A673 (cell line): ENCODE measurements around the gene GIMD1. TPM values are rescaled to one million over a fixed set of nuclear protein-coding genes. Genes with fewer than 3 reads are reported as not detected.
A peak's percentile ranks its signal among the peaks of the same experiment; 100 is the strongest.
"Not testable (repeated sequence)": the region's sequence is repeated elsewhere in the genome, so short reads cannot be mapped to it uniquely, and the experiment has no call there.

Experiments
- Bru-seq: library from RNA; stranded (reverse); fragments of 400-500 nt; gene quantifications from one replicate; lab custom pipeline; 2021; lab: Mats Ljungman, UMichigan
- BruChase-seq, 2 experiments: library from RNA; stranded (reverse); fragments of 400-500 nt; gene quantifications; one replicate each; lab custom pipeline; 2021; lab: Mats Ljungman, UMichigan
- BruUV-seq: library from RNA; stranded (reverse); fragments of 400-500 nt; replicated peaks from 2 replicates; lab custom pipeline; 2021; lab: Mats Ljungman, UMichigan
- CTCF ChIA-PET: fragments of 300-600 bp; sonication (Branson Sonifier 250); formaldehyde crosslinking; loops from one replicate; lab custom pipeline; 2022; ENCODE audit warnings: antibody characterized with exemption; lab: Charles Lee
- POLR2A ChIA-PET: fragments of 300-600 bp; sonication (Branson Sonifier 250); formaldehyde crosslinking; loops from one replicate; lab custom pipeline; 2022; ENCODE audit warnings: antibody characterized with exemption; ENCODE audit not compliant: low non-redundant PET; lab: Charles Lee
- DNase-seq: peaks from one replicate; pipeline ENCODE4 v3.0.0-alpha.2; 2015; ENCODE audit warnings: low spot score
- H3K27ac ChIP-seq: fragments of 200-600 bp; sonication (generic); 2 replicates; pipeline ENCODE4 v1.5.1; 2016; ENCODE audit warnings: mixed run types, low read depth, mild to moderate bottlenecking, mixed read lengths, antibody characterized with exemption, low read length; ENCODE audit not compliant: poor library complexity, severe bottlenecking
- H3K27me3 ChIP-seq: fragments of 200-600 bp; sonication (generic); replicated peaks from 2 replicates; pipeline ENCODE4 v1.6.1; 2017; ENCODE audit warnings: mixed run types, low read depth, mild to moderate bottlenecking, mixed read lengths, antibody characterized with exemption, low read length; ENCODE audit not compliant: insufficient read depth, poor library complexity
- H3K36me3 ChIP-seq: fragments of 200-600 bp; sonication (generic); 2 replicates; pipeline ENCODE4 v1.6.1; 2016; ENCODE audit warnings: mixed run types, mild to moderate bottlenecking, mixed read lengths, antibody characterized with exemption, low read length; ENCODE audit not compliant: insufficient read depth, poor library complexity, severe bottlenecking
- H3K4me1 ChIP-seq: fragments of 200-600 bp; sonication (generic); 2 replicates; pipeline ENCODE4 v1.6.1; 2017; ENCODE audit warnings: mixed run types, mild to moderate bottlenecking, mixed read lengths, antibody characterized with exemption, low read length; ENCODE audit not compliant: insufficient read depth, poor library complexity, severe bottlenecking
- H3K4me3 ChIP-seq: fragments of 200-600 bp; sonication (generic); 2 replicates; pipeline ENCODE4 v1.5.1; 2016; ENCODE audit warnings: low read depth, mixed run types, mild to moderate bottlenecking, mixed read lengths, low read length; ENCODE audit not compliant: poor library complexity, severe bottlenecking
- H3K9me3 ChIP-seq: fragments of 200-600 bp; sonication (generic); 2 replicates; pipeline ENCODE4 v1.6.1; 2016; ENCODE audit warnings: mixed run types, low read depth, mild to moderate bottlenecking, mixed read lengths, antibody characterized with exemption, low read length; ENCODE audit not compliant: poor library complexity, severe bottlenecking
- EZH2 ChIP-seq: fragments of 200-600 bp; sonication (generic); IDR thresholded peaks from 2 replicates; pipeline ENCODE4 v1.6.1; 2017; ENCODE audit warnings: borderline replicate concordance, low read depth, mild to moderate bottlenecking, mixed read lengths, antibody characterized with exemption, low read length; ENCODE audit not compliant: poor library complexity, severe bottlenecking
- intact Hi-C: fragments of 100-400 bp; cut with micrococcal nuclease; formaldehyde crosslinking; loops from one replicate; pipeline ENCODE4 v1.10.0; 2022; ENCODE audit not compliant: unreplicated experiment
- long read RNA-seq: library from polyadenylated mRNA; stranded (forward); transcript quantifications from one replicate; pipeline ENCODE4 v2.0.0, GENCODE V29; 2022
- total RNA-seq: library from RNA; stranded (reverse); gene quantifications from 2 replicates; pipeline ENCODE4 v1.2.3, GENCODE V29; 2021
- TF ChIP-seq, protein P1 (sequence below): fragments of 300-800, 200-600 bp; sonication (generic); conservative IDR thresholded peaks from 2 replicates; pipeline ENCODE4 v1.5.1; 2017; ENCODE audit warnings: low read depth, mild to moderate bottlenecking, antibody characterized with exemption, low read length, moderate library complexity, mixed read lengths

GIMD1 gene
- total RNA-seq: not detected in 2 replicates
- not detected for Bru-seq, nascent RNA
- percentile 7 among the genes with signal in this experiment for BruChase-seq, experiment 1, labeled RNA remaining after a 2-hour chase
- BruChase-seq, experiment 2, labeled RNA remaining after a 6-hour chase: not detected
- long read RNA-seq: 0 reads

DNA sequence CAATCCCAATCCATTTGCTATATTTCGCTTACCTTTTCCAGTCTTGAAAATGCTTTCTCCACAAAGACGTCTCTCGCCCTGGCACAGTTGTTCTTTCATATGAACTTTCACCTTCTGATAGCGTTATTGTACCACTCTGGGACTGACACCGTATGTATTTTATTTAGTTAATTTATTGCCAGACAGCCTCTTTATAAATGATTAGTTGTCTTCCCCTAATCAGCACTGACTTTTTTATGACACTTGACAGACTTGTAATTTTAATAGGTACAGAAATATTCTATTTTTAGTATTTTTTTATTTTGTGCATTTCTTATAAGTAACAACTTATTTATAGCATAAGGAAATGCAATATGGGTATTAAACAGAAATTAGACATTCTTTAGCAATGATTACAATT, at the start of gene GIMD1:
Gene GIMD1, minus strand, starts transcription at position 101 of the 400 bp plus-strand sequence. CDS start 1,343 bp downstream, outside the sequence.
- no peak within 1 kb of the TSS for H3K4me3 ChIP-seq
- H3K27me3 ChIP-seq: no peaks in the 10 kb centered on the region
- POLR2A ChIA-PET: no interaction called here
- H3K4me1 ChIP-seq: peaks cover 10% of the 10 kb centered on the region
- CTCF ChIA-PET: no interaction called here
- no peaks in the 10 kb centered on the region for H3K36me3 ChIP-seq
- DNase-seq: no peak
- no peak within 1 kb of the TSS for H3K27ac ChIP-seq
- no peaks in the 10 kb centered on the region for H3K9me3 ChIP-seq
- no peak for TF ChIP-seq EZH2
- TF ChIP-seq, protein P1, sequence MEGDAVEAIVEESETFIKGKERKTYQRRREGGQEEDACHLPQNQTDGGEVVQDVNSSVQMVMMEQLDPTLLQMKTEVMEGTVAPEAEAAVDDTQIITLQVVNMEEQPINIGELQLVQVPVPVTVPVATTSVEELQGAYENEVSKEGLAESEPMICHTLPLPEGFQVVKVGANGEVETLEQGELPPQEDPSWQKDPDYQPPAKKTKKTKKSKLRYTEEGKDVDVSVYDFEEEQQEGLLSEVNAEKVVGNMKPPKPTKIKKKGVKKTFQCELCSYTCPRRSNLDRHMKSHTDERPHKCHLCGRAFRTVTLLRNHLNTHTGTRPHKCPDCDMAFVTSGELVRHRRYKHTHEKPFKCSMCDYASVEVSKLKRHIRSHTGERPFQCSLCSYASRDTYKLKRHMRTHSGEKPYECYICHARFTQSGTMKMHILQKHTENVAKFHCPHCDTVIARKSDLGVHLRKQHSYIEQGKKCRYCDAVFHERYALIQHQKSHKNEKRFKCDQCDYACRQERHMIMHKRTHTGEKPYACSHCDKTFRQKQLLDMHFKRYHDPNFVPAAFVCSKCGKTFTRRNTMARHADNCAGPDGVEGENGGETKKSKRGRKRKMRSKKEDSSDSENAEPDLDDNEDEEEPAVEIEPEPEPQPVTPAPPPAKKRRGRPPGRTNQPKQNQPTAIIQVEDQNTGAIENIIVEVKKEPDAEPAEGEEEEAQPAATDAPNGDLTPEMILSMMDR: no peak
- BruUV-seq: no TSS peak
- intact Hi-C loops: loop anchor here (1.0 to 10.0 kb wide), 5 partner anchors 32 to 530 kb away; no protein-coding TSS in a partner anchor

DNA sequence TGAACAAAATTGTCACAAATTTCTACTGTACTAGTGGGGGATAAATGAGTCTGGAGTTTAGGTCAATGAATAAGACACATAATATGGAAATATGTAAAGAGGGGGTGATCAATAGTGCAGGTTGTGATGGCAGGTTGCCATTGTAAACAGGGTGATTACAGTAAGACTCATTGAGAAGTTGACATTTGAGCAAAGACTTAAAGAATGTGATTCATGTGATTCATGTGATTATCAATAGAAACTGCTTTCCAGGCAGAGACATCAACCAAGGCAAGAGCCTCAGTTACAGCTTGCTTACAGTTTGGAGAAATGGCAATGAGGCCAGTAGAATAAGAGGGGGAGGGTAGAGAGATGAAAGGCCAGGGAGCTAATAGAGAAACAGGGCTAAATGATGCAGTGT, 45.8 kb upstream of the GIMD1 start:
- Histone ChIP-seq H3K27me3 (no peaks in the 10 kb centered on the region), H3K9me3 (no peaks in the 10 kb centered on the region), H3K4me1 (no peaks in the 10 kb centered on the region), H3K4me3 (no peak overlapping the region), H3K27ac (no peak overlapping the region), H3K36me3 (no peaks in the 10 kb centered on the region)
- BruUV-seq: no TSS peak
- ChIA-PET POLR2A (no interaction called here), CTCF (no interaction called here)
- TF ChIP-seq EZH2: no peak
- TF ChIP-seq, protein P1: no peak
- intact Hi-C loops: no loop called here
- no peak for DNase-seq

DNA sequence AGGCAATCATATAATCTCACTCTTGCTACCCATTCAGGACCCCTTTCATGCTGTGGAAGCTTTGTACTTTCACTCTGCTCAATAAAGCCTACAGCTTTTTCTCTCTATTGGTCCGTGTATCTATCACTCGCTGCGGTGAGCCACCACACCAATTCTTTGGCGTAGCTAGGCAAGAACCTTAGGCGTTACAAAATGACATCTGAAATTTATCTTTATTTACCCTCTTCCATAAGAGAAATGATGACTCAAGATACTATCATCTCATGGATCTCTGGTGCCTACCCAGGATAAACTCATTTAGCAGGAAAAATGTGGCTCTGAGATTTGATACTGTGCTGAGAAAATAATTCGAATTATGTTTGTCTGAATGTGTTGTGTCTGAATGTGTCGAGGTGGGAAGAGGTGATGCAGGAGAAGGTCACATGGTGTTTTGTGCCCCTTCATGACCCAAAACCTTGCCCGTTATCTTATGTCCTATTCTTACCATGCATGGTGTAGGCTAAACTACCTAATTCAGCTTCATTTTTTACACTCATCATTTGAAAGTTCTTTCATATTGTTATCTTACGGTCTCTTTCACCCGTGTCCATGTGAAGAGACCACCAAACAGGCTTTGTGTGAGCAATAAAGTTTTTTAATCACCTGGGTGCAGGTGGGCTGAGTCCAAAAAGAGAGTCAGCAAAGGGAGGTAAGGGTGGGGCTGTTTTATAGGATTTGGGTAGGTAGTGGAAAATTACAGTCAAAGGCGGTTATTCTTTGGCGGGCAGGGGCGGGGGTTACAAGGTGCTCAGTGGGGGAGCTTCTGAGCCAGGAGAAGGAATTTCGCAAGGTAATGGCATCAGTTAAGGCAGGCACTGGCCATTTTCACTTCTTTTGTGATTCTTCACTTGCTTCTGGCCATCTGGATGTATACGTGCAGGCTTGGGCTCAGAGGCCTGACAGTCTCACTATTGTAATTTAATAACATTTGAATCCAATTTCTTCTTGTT, 41.6 kb upstream of the GIMD1 start:
- no TSS peak for BruUV-seq
- H3K36me3 ChIP-seq: no peaks in the 10 kb centered on the region
- H3K27me3 ChIP-seq: no peaks in the 10 kb centered on the region
- no peaks in the 10 kb centered on the region for H3K4me1 ChIP-seq
- TF ChIP-seq EZH2: no peak
- TF ChIP-seq, protein P1: no peak
- ChIA-PET POLR2A (no interaction called here), CTCF (no interaction called here)
- DNase-seq: no peak
- no peak overlapping the region for H3K27ac ChIP-seq
- H3K4me3 ChIP-seq: no peak overlapping the region
- no peaks in the 10 kb centered on the region for H3K9me3 ChIP-seq
- intact Hi-C loops: no loop called here

DNA sequence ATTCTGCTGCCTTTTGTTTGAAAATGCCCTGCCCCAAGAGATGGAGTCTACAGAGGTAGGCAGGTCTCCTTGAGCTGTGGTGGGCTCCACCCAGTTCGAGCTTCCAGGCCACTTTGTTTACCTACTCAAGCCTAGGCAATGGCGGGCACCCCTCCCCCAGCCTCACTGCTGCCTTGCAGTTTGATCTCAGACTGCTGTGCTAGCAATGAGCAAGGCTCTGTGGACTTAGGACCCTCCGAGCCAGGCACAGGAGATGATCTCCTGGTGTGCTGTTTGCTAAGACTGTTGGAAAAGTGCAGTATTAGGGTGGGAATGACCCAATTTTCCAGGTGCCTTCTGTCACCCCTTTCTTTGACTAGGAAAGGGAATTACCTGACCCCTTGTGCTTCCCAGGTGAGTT, 39.4 kb upstream of the GIMD1 start:
- CTCF ChIA-PET: not testable (repeated sequence)

More for the DNA sequence above, 39.4 kb upstream of the GIMD1 start:
- POLR2A ChIA-PET, H3K9me3 ChIP-seq, intact Hi-C loops, H3K27ac ChIP-seq, H3K27me3 ChIP-seq, H3K4me3 ChIP-seq, DNase-seq, BruUV-seq, H3K4me1 ChIP-seq, H3K36me3 ChIP-seq: not testable (repeated sequence)
